HG03575 (cell line): Measurements from ENCODE around the gene UBALD2.
"Not testable (repeated sequence)": the region's sequence is repeated elsewhere in the genome, so short reads cannot be mapped to it uniquely, and the experiment has no call there.

ENCODE experiments used
- ATAC-seq: cut with Tn5 transposase; IDR thresholded peaks from one replicate; pipeline ENCODE4 v1.9.1; 2021; ENCODE audit not compliant: unreplicated experiment, insufficient number of reproducible peaks, low FRiP score; ENCODE audit errors: extremely low read depth

UBALD2 gene

DNA sequence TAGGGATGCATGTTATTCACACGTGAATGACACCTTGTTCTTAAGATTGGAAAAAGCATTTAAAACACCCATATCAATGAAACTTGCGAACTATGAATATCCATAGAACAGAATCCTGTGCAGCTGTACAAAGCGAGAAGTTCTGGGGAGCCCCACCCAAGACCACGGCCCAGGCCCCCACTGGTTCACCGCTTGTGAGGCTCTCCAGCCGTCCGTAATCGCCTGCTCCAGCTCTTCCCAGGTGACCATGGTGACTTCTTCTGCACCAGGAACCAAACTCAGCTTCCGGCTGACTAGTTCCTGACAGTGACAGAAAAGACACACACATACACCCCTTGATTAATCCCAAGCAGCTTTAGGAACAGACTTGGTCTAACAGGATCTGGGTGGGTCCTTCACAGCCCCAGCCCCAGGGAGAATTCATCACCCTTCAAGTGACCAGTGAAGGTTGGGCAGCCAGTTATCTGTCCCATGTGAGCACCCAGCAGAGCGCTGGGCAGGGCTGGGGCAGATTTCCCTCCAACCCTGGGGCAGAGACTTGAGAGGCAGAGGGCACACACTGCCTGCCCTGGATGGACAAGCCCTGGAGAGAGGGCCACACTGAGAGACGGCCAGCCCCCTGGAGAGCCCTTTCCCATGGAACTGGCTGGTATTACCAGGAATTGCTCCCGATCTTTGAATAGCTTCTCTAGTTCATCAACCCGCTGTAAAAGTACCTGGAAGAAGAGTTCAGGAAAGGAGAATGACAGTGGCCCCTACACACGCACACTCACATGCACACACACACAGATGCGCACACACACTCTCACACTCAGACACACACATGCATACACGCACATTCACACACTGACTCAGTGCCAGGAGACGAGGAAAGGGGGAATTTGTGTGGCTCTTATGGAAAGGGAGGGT, 39.3 kb downstream of the UBALD2 start:
- ATAC-seq: no peak

DNA sequence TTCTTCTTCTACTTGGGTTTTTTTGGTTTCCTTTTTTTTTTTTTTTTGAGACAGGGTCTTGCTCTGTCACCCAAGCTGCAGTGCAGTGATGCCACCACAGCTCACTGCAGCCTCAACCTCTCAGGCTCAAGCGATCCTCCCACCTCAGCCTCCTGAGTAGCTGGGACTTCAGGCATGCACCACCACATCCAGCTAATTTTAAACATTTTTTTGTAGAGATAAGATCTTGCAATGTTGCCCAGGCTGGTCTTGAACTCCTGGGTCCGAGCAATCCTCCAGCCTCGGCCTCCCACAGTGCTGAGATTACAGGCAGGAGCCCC, 39.9 kb downstream of the UBALD2 start:
- not testable (repeated sequence) for ATAC-seq

- no peak for ATAC-seq
These were observed 42.3 kb downstream of the UBALD2 start for GRCh38 chr17:76307299-76307965.

GRCh38 chr17:76307966-76308338, 42.8 kb downstream of the UBALD2 start, which contains the start of gene QRICH2:
QRICH2 (minus strand) TSS chr17:76308276; CDS start chr17:76307998, 278 bp downstream.
- no peak for ATAC-seq

GRCh38 chr17:76309461-76309860, 44.3 kb downstream of the UBALD2 start:
- ATAC-seq: no peak

DNA sequence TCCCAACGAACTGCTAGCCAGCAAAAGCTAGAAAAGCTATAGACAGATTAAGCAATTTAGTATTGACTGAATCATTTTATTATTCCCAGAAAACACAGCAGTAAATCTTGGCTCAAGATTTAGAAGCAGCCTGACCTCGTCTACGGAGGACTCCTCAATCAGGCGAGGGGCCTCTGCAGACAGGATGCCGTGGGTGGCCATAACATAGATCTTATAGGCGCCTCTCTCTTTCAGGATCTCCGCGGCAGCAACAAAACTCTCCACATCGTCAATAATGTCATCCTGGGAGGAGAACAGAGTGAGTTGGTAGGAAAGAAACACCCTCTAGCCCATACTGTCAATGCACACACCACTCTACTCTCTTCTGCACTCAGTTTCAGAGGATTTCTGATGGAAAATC, 47.6 kb downstream of the UBALD2 start:
- ATAC-seq: no peak

GRCh38 chr17:76314392-76315227, 49.5 kb downstream of the UBALD2 start:
- ATAC-seq: no peak

DNA sequence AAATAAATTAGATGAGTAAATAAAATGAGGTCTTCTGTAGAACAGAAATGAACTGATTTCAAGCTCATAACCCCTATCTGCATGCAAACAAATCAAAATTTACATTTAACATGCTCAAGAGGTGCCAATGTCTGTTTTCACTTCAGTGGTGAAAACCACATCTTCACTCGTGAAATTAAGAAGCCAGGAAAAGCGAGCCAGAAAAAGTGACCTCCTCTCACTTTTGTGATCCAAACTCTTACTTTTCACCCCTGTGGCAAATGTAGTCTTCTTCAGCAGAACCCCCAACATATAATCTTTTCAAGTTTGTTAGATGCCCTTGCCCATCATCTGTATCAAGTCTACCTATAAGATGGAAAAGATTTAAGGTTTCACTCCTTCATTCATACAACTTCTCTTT, 52.4 kb downstream of the UBALD2 start:
- ATAC-seq: no peak

DNA sequence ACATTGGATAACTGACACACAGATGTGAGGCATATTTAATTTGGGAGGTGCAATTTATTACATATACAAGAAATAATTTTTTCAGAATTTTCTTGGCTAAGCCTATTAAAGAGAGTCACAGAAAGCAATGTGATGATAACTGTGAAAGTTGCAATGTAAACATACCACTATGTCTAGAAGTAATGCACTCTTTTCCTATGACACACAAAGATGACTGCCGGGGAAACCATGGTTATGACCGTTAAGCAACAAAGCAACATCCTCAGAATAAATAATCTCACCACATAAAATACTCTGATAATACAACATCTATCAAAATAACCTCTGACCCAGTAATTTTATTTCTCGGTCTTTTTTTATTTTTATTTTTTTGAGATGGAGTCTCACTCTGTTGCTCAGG, 53.4 kb downstream of the UBALD2 start:
- ATAC-seq: no peak
